Renal cortical epithelial cell (primary cell): ENCODE data around the gene CBFA2T3. TPM values are rescaled to one million over a fixed set of nuclear protein-coding genes. Genes with fewer than 3 reads are reported as not detected.

Experiments used
- DNase-seq: peaks from one replicate; pipeline ENCODE4 v3.0.0-alpha.2; 2011; ENCODE audit warnings: low read depth
- total RNA-seq: library from RNA; depleted of rRNA; stranded (reverse); fragments of >200 nt; gene quantifications from 2 replicates; pipeline ENCODE4 v1.2.3, GENCODE V29; 2014

The CBFA2T3 gene
- total RNA-seq, 1 donor from 2014 or later: not detected

DNA sequence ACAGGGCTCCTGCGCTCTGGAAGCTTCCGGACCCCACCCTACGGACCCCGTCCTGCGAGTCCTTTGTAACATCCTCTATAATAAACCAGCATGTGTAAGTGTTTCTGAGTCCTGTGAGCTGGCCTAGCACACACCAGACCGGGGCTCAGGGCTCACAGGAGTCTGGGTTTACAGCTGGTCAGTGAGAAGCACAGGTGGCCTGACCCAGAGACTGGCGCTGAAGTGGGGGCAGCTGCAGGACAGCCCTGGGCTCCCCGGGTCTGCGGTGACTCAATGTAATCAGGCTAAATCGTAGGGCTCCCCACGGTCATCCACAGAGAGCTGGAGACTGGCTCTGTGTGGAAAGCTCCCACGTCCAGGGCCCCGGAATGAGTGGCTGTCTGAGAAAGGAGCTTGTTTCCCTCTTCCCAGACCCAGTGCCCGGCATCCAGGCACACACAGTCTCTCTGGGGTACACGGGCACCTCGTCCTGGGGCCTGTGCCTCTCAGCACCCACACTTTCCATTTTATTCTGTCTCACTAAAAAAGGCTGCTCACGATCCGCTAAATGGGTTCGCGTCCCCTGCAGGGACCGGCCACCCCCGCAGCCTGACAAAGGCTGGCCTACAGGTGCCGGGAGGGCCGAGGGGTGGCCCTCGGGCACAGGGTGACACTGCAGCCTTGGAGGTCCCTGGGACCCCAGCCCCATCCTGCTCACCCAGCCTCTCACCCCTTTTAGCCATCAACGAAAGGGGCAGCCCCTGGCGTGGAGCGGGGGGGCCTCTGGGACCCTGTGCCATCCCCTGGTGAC is 18.9 kb upstream of the CBFA2T3 start:
- no peak for DNase-seq

DNA sequence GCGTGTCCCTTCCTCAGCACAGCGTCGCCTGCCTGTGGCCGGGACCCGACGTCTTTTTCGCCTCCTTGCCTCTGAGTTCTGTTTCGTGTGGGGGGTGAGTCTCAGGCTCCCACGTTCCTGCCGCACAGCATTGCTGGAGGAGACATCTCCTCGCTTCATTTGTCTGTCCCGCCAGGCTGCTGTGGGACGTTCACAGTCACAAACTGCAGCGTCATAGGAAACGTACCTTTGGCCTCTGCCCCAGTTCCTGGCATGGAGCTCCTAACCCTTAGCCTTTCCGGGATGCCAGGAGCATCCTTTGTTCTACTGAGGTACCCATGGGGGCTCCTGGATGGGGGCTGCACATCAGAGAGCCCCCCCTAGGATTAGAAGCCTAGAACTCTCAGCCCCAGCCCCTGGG is 18.2 kb upstream of the CBFA2T3 start:
- no peak for DNase-seq

DNA sequence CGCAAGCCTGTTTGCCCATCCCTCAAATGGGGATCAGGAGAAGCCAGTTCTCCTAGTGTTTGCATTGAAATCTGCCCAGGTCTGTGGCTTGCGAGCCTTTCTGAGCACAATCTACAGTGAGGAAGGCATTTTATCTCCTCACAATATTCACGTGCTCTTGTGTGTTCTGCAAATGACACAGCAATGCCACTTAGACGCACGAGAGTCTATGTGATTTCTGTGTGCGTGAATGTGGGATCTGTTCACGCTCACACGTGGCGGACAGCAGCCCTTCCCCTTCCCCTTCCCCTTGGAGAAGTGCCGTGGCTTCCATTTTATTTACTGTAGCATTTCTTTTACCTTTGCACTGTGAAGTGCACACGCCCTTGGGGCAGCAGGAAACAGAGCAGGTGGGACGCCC is 17.7 kb upstream of the CBFA2T3 start:
- no peak for DNase-seq

DNA sequence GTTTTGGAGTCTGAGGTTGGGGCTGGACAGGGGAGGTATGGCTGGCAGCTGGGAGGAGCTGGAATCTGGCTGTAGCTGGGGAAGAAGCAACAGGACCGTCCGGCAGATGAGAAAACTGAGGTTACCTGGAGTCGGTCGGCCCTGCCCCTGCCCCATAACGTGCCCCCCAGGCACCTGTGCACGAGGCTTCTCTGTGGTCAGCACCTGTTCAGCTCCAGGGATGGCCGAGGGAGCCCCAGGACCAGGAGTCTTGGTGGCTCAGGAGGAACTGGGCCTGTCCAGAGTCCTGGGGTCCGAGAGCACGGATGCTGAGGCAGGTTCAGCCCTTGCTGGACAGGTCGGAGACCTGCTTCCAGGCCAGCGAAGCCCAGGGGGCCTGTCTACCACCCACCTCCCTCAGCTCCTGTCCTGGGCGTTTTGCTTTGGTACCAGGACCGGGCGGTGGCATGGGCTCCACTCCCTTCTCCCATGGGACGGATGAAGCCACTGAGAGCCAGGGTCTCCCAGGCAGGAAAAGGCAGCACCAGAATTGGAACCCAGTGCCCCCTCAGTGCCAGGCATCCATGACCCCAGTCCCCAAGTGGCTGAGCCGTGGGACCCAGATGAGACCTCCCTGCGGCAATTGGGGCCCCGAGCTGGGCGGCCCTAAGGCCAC is 17.1 kb upstream of the CBFA2T3 start:
- DNase-seq: no peak

DNA sequence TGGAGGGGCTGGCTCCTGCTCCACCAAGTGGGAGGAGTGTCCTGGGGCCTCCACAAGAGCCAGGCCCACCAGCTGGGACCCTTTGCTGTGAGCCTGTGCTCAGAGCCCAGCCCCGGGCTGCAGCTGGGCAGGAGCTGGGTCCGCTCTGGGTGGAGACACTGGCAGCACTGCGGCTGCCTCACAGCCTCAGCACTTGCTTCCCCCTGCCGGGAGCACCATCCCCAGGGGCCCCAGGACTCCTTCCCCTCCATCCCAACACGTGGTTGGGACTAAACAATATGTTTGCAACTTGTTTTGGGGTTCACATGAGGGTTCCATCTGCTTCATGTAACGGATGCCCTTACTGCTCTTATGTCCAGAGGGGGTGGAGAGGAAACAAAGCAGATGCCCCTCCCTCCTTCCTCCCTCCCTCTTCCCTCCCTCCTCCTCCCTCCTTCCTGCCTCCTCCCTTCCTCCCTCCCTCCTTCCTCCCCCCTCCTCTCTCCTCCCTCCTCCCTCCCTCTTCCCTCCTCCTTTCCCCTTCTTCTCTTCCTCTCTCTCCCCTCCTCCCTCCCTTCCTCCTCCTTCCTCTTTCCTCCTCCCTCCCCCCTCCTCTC is 16.3 kb upstream of the CBFA2T3 start:
- no peak for DNase-seq

DNA sequence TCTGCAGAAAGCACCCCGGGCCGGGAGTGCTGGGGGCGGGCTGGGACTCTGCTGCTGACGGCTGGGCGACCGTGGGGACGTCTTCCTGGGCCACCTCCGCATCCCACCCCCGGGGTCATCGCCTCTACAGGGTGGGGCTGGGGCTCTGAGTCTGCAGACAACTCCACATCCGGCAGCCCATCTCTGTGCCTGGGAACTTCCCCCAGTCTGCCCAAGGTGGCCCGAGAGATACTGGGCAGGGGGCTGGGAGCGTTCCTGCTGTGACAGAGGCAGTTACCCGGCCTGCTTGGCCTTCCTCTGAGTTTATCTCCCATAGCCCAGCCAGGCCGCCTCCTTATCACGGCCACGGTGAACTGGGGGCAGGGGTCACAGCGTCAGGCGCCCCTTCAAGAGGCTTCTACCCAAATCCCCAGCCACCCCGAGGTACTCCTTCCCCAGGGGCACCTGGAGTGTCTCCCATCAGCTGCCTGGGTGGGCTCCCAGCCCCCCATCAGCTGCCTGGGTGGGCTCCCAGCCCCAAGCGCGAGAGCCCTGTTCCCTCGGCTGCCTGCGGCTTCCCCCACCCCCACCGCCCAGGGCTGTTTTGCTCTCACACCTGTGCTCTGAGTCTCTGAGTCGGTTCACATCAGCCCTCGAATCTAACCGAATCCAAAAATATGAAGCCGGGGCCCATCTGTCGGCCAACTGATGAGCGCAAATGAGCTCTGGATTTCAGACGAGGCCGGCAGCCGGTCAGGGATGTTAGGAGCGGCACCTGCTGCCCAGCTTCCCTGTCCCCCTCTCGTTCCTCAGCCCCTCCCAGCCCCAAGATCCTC is 15.6 kb upstream of the CBFA2T3 start:
- no peak for DNase-seq

DNA sequence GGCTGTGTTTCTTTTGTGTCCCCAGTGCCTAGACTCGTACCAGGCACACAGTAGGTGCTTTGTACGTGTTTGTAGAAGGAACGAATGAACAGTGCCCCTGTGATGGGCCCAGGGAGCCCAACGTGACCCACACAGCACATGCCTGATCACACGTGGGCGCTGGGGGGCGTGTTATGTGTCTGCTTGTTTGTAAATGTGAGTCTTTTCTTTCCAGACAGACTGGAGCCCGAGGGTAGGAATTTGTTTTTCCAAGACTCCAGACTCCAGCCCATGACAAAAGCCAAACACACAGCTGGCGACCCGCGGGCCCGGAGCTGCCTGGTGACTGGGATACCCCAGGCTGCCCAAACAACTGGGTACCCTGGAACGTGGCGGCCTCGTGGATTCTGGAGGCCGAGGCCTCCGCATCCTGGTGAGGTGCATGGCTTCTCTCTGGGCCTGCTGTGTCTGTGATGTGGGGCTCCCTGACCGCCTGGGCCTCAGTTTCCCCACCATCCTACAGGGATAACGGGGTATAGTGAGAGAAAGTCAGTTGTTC is 14.9 kb upstream of the CBFA2T3 start:
- no peak for DNase-seq

DNA sequence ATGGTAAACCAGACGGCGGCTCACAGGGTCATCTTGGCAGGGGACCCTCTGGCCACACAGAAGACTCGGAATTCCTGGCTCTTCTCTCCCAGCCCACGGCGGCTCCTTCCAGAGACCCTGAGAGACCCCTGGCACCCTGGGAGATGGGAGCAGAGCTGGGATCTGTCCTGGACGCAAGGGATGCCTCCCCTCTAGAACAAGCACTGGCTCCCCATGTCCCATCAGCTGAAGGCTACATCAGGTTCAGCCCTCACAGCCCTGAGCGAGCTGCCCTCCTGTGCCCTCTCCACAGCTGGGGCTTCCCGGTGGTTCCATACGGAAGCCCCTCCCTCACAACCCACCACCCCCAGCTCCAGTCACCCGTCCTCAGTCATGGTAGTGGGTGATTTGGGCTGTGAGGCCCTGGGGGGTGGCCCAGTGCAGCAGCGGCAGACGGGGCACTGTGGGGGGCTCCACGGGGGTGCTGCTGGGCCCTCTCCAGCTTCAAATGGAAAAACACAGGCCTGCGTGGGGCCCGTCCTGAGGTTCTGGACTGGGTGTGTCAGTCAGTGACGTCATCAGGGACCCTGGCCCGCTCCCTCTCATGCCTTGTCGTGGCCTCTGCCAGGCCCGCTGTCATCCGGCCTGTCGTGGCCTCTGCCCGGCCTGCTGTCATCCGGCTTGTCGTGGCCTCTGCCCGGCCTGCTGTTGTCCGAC is 13.0 kb upstream of the CBFA2T3 start:
- DNase-seq: no peak

DNA sequence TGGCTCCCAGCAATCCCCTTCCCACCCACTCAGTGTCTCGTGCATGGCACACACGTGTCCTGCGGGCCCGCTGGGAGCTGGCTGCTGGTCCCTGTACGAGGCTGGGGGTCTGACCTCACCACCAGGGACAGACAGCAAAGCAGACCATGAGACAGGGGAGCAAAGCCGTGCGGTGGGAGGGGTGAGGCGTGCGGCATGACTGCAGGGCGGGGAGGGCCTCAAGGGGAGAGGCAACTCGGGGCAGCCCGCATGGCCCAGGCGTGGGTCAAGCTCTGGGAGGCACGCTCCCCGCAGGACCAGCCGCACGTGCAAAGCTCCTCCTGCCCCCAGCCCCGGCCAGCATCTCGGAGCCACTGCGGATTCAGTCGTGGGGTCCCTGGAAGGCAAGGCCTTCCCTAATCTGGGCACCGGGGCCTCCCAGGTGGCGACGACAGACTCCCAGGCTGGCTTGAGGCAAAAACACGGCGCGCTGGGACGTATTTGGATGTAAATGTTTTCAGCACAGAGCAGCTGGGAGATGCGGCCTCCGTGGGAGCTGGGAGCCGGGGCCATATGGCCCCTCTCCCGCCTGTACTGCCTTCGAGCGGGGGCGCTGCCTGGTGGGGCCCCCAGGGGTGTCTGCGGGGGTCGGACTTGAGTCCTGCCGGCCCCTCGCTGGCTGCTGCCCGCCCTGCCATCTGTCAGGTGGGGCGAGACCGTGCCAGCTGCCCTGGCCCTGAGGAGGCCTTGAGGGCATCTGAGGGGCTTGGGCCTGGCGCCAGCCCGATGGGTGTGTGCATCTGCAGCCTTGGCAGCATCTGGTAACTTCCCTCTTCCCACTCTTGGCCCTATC is 12.2 kb upstream of the CBFA2T3 start:
- no peak for DNase-seq

DNA sequence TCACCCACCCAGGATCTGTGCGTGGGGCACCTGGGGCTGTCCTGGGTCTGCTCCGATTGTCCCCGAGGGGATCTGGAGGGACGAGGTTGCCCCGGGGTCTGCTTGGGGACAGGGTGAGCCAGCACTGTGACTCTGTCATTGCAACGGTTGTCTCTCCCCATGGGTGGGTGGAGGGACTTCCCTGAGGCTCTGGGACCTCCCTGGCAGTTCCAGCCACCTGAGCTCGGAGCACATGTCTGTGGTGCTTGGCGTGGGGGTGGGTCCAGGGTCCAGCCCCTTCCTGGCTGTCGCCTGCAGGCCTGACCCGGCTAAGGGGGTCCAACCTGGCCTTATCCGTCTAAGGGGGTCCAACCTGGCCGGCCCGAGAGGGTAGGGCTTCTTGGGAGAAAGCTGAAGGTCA is 8.5 kb upstream of the CBFA2T3 start:
- DNase-seq: no peak

DNA sequence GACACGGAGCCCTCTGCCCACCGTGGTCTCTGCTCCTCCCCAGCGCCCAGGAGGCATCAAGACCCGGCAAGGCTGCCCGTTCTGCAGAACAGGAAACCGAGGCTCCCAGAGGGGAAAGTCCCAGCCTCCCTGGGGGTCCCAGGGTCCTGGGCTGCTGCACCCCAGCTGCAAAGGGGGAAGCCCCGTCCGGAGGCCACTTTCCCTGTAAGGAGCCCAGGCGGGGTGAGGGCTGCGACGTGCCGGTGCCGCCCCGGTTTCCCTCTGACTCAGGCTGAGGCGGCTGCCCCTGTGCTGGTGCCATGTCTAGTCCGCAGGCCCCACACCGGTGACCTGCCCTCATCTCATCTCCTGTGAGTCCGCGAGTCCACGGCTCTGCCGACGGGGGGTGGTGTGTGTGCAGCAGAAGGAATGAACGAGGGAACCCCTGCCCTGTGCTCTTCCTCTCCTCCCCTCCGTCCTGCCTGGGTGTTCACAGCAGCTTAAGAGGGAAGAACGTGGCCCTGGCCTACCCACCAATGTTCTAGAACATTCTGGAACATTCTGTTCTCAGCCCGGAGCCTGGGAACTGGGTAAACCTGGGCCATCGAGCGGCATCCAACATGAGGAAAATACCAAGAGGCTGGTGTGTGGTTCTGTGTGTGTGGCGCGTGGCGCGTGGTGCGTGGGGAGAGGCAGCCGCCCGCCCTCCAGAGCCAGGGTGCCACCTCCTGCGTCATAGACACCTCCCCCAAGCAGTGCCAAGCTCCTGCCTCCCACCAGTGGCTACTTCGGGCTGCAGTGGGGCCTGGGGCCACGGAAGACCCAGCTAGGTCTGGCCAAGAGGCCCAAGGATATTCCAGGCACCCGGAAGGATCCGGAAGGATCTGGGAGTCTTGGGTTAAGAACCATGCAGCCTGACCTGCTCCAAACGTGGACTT is 7.0 kb upstream of the CBFA2T3 start:
- DNase-seq: no peak

DNA sequence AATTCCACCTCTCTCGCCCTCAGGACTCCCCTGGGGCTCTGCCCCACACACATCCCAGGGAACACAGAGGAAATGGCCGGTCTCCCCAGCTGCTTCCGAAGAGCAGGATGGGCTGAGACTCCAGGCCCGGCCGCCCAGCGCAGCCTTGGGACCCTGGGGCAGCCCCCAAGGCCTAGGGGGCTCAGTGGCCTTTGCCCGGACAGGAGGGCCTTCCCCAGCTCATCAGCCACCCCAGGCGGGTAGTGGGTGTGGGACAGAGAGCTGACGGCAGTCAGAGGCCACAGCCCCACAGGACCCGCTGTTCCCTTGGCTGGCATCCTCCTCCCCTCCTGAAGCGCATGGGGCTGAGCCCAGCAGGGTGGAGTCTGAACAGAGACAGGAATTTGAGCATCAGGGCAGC is 6.2 kb upstream of the CBFA2T3 start:
- DNase-seq: no peak

DNA sequence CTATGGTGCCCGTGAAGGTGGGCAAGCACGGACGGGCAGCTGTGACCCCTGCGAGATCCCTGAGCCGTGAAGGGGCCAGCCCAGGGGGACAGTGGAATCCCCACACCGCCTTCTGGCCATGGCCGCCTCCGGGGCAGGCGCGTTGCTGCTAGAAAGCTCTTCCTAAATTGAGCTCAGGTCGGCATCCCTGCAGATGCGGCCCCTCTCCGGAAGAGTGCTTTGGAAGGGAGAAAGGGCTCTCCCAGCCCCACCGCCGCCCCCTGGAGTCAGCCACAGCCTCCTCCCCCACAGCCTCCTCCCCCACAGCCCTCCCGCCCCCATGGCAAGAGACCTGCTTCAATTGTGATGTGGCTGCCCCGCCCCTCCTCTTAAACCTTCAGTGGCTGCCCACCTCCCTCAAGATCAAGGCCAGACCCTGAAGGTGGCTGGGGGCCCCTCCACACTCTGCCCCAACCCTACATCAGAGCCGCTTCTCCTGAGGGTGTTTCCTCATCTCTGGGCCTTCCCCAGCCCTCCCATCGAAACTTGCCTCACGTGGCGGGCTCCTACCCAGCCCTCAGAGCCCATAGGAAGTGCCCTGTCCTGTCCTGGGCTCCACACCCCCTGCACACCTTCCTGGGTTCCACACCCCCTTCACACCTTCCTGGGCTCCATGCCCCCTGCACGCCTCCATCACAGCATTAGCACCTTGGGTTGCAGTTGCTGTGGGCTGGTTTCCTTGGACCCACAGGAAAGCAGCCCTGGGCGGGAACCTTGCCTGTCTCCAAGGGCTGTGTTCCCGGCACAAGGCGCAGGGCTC is 5.5 kb upstream of the CBFA2T3 start:
- DNase-seq: no peak

DNA sequence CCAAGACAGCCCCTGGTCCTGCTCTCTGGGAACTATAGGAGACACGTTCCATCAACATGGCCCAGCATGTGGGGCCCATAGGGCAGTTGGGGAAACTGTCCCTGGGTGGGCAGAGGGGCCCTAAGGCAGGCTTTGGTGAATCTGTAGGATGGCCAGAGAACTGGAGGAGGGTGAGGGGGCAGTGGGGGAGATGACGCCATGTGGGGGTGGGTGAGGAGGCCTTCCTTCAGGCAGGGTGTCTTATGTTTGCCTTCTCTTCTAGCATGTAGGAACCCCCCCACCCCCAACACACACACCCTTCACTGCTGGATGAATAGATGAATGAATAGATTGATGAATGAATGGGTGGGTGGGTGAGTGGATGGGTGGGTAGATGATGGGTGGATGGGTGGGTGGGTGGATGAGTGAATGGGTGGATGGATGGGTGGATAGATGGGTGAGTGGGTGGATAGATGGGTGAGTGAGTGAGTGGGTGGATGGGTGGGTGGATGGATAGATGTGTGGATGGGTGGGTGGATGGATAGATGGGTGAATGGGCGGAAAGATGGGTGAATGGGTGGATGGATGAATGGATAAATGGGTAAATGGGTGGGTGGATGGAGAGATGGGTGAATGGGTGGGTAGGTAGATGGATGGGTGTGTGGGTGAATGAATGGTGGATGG is 2.5 kb upstream of the CBFA2T3 start:
- no peak for DNase-seq

DNA sequence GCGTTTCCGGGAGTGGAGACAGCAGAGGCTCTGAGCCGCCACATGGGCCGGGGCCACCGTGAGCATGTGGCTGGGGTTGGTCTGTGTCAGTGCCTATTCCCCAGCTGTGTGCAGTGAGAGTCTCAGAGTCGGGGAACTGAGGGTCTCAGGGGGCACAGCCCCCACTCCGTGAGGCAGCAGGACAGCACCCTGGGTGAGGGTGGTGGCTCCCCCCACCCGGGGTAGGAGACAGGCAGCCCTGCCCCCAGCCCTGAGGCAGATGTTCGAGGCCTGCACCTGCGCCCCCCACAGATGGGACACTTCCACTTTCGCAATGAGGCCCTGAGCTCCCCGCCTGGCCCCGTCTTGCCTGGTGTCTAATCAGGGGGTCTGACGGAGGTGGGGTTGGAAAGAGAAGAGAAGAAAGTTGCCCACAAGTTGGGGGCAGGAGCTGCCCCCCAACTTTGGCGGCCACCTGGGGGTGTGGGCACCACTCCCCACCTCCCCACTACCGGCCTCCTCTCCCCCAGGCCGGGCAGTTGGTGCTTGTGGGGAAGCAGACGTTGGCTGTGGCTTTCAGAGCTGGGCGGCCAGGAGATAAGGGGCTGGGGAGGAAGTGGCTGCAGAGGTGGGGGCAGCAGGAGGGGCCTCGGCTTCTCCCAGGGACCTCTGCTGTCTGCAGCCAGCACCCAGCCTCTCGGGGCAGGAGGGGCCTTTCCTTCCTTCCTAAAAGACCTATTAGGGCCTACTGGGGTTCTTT is 1.8 kb upstream of the CBFA2T3 start:
- DNase-seq: no peak

DNA sequence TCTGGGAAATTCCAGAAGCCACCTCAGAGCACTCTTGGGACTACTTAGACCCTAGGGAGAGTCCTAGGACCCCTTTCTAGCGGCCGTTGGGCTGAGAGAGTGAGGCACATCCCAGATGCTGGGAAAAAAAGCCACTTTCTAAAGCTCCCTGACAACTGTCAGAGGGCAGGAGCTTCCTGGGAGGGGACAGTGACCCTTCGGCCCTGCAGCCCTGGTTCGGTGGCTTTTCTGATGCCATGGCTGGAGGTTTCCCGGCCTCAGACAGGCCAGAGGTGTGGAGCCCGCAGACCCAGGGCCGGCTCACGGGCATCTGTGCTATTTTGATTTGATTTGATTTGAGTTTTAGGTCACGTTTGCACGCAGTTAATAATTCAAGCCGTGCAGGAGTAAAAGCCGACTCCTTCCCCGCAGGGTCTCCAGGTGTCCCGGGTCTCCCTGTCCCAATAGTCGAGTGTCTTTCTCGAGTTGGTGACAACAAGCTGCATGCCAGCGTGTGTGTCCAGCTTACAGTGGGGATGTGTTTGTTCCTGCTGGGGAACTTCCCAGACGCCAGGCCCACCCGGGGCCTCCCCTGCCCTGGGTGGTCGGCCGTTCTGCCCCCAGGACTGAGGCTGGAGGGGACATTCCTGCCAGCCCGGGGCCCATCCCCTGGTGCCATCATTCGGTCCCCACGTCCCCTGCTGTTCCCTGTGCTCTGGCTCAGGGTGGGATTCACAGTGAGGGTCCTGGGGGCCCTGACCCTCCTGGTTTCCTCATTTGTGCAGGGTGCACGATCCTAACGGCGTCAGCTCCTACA is 1.0 kb upstream of the CBFA2T3 start:
- no peak for DNase-seq
